Liver (tissue), 9 donors: ENCODE measurements around the gene ZNF438. TPM values are rescaled to one million over a fixed set of nuclear protein-coding genes. Genes with fewer than 3 reads are reported as not detected.

Experiments
- DNase-seq: peaks from one replicate; pipeline ENCODE4 v3.0.0-alpha.2; 2017; ENCODE audit warnings: low spot score
- H3K27ac ChIP-seq, 2 donors: one replicate each; pipeline ENCODE4 v1.7.0; 2013; ENCODE audit warnings: inconsistent platforms in 2 of 2, low read length in 2 of 2, control low read depth in 1 of 2, low read depth in 1 of 2, mild to moderate bottlenecking in 1 of 2
- H3K27me3 ChIP-seq, 4 donors: one replicate each; pipeline versions ENCODE4 v1.6.1 to v1.7.0; 2013; ENCODE audit warnings: low read length in 3 of 4, inconsistent platforms in 1 of 4, mild to moderate bottlenecking in 1 of 4, moderate library complexity in 1 of 4; ENCODE audit not compliant: control insufficient read depth in 4 of 4, insufficient read depth in 4 of 4
- H3K36me3 ChIP-seq, 4 donors: one replicate each; pipeline versions ENCODE4 v1.6.1 to v1.7.0; 2013; ENCODE audit warnings: low read length in 3 of 4, mild to moderate bottlenecking in 3 of 4, low read depth in 1 of 4, moderate library complexity in 1 of 4; ENCODE audit not compliant: control insufficient read depth in 4 of 4, insufficient read depth in 3 of 4
- H3K4me1 ChIP-seq, 4 donors: one replicate each; pipeline versions ENCODE4 v1.6.1 to v1.7.0; 2013; ENCODE audit warnings: low read length in 3 of 4, mild to moderate bottlenecking in 3 of 4, moderate library complexity in 1 of 4; ENCODE audit not compliant: control insufficient read depth in 4 of 4, insufficient read depth in 4 of 4
- H3K4me3 ChIP-seq, 3 donors: one replicate each; pipeline versions ENCODE4 v1.6.1 to v1.7.0; 2013; ENCODE audit warnings: low read length in 3 of 3, control low read depth in 1 of 3, low read depth in 1 of 3, mild to moderate bottlenecking in 1 of 3
- H3K9ac ChIP-seq, 2 donors: one replicate each; pipeline ENCODE4 v1.7.0; 2013; ENCODE audit warnings: low read length in 2 of 2, mild to moderate bottlenecking in 2 of 2, moderate library complexity in 2 of 2, control low read depth in 1 of 2, low read depth in 1 of 2
- H3K9me3 ChIP-seq, 4 donors: one replicate each; pipeline versions ENCODE4 v1.6.1 to v1.7.0; 2013; ENCODE audit warnings: low read length in 3 of 4; ENCODE audit not compliant: control insufficient read depth in 4 of 4
- ATF3 ChIP-seq: IDR thresholded peaks from 2 replicates; pipeline ENCODE4 v1.6.1; 2016; ENCODE audit warnings: antibody characterized with exemption
- FOXA2 ChIP-seq: IDR thresholded peaks from 2 replicates; pipeline ENCODE4 v1.6.1; 2016; ENCODE audit warnings: antibody characterized with exemption
- GABPA ChIP-seq, 2 donors: IDR thresholded peaks in 1 of 2; conservative IDR thresholded peaks in 1 of 2; 2 replicates each; pipeline ENCODE4 v1.6.1; 2016; ENCODE audit warnings: antibody characterized with exemption in 2 of 2, mild to moderate bottlenecking in 1 of 2, moderate library complexity in 1 of 2
- HNF4A ChIP-seq, 2 donors: conservative IDR thresholded peaks; 2 replicates each; pipeline ENCODE4 v1.6.1; 2016; ENCODE audit warnings: antibody characterized with exemption in 2 of 2, mild to moderate bottlenecking in 2 of 2
- HNF4G ChIP-seq: IDR thresholded peaks from 2 replicates; pipeline ENCODE4 v1.6.1; 2016; ENCODE audit warnings: antibody characterized with exemption
- NR2F2 ChIP-seq: IDR thresholded peaks from 2 replicates; pipeline ENCODE4 v1.6.1; 2016; ENCODE audit warnings: antibody characterized with exemption
- REST ChIP-seq: IDR thresholded peaks from 2 replicates; pipeline ENCODE4 v1.6.1; 2016; ENCODE audit warnings: antibody characterized with exemption, mild to moderate bottlenecking
- RXRA ChIP-seq, 2 donors: IDR thresholded peaks; 2 replicates each; pipeline ENCODE4 v1.6.1; 2017 to 2018; ENCODE audit warnings: antibody characterized with exemption in 2 of 2, mild to moderate bottlenecking in 1 of 2
- YY1 ChIP-seq: IDR thresholded peaks from 2 replicates; pipeline ENCODE4 v1.6.1; 2016; ENCODE audit warnings: antibody characterized with exemption, mild to moderate bottlenecking
- WGBS: extraction: QIAGEN DNeasy Blood & Tissue Kit; methylation state at CpG from one replicate; pipeline ENCODE4 v1.1.7; 2013; 5-methylcytosine and 5-hydroxymethylcytosine counted together
- polyA plus RNA-seq, 2 donors: library from polyadenylated mRNA; stranded (reverse) in 1 of 2; unstranded in 1 of 2; fragments of 200-250 nt in 1 of 2; fragments of >200 nt in 1 of 2; fragmentation: Nextera tagmentation in 1 of 2; extraction: Ambion mirVana in 1 of 2; gene quantifications; one replicate each; pipeline versions ENCODE4 v1.2.1 to v1.2.3, GENCODE V29; 2013 to 2015
- total RNA-seq, 2 donors: library from RNA; depleted of rRNA; stranded (reverse); fragments of >200 nt; gene quantifications; one replicate each; pipeline ENCODE4 v1.2.3, GENCODE V29; 2014
- TF ChIP-seq, protein P1 (sequence below): fragments of 150-350 bp; IDR thresholded peaks from 2 replicates; pipeline ENCODE4 v1.5.1; 2017; ENCODE audit warnings: improper control_type of control experiment, low read depth, low read length; ENCODE audit not compliant: missing input control
- donor health status: healthy.
- donor health status: healthy.
- donor health status: healthy.
- donor health status: healthy.
- donor health status: healthy.

ZNF438 gene
- total and polyA plus RNA-seq, 4 donors: 1.9 to 2.9 (median 2.2) TPM

DNA sequence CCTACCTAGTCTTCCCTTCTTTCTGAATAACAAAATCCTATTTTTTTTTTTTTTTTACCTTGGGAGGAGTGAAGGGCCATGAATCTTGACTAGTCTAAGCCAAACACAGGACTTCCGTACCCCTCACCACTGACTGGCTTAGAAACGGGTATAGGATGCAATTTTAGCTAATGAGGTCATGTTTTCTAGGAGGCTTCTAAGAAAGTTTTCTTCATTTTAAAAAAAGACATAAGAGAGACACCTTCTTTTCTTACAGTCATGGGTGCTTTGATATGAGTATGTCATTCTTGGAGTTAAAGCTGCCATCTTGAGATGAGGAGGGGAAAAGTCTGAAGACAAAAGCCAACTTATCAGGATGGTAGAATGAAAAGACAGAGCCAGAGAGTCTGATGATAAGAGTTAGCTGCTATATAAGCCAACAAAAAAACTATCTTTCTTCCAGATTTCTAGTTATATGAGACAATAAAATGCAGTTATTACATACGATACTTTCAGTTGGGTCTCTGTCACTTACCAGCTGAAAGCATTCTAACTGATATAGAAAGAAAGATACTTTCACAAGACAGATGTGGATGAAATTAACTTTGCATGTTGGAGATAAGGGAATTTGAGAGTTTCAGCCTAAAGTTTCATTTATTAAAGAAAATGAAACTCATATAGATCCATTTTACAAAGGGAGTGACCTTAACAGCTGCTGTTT lies 34.0 kb downstream of the ZNF438 start:
- no peak for DNase-seq
- H3K36me3 ChIP-seq: peaks cover 0 to 2% (median 0%) of the 10 kb centered on the region in 4 donors
- H3K4me3 ChIP-seq: no peak overlapping the region
- no peaks in the 10 kb centered on the region for H3K9me3 ChIP-seq
- no peak overlapping the region for H3K27ac ChIP-seq
- no peak overlapping the region for H3K9ac ChIP-seq
- no peaks in the 10 kb centered on the region for H3K27me3 ChIP-seq
- no peak for TF ChIP-seq REST
- TF ChIP-seq RXRA (IDR thresholded peaks at IDR 0.05): no peak
- no peak for TF ChIP-seq FOXA2
- no peak for TF ChIP-seq HNF4A (conservative IDR thresholded peaks at IDR 0.05)
- TF ChIP-seq ATF3: no peak
- no peak for TF ChIP-seq YY1
- TF ChIP-seq GABPA (IDR thresholded peaks at IDR 0.05 in 1 of 2, conservative IDR thresholded peaks at IDR 0.05 in 1 of 2): no peak
- no peak for TF ChIP-seq NR2F2
- H3K4me1 ChIP-seq: no peaks in the 10 kb centered on the region
- WGBS: 92% methylated on average over 3 of the region's 3 CpGs

DNA sequence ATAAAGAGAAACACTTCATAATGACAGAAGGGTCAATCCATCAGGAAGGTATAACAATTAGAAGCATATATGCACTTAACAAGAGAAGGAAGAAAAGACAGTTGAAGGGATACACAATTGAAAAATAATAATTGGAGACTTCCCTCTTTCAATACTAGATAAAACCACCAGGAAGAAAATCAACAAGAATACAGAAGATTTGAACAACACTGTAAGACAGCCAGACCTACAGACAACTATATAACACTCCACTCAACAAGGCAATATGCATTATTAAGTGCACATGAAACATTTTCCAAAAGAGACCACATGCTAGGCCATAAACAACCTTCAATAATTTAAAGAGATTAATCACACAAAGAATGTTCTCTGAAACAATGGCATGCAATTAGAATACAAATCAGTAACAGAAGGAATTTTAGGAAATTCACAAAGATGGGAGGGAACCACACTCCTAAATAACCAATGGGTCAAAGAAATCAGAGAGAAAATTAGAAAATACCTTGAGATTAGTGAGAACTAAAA lies 35.1 kb downstream of the ZNF438 start:
- no peak for DNase-seq

More for the DNA sequence above, 35.1 kb downstream of the ZNF438 start:
- peaks cover 0 to 4% (median 2%) of the 10 kb centered on the region in 4 donors for H3K4me1 ChIP-seq
- no peaks in the 10 kb centered on the region for H3K27me3 ChIP-seq
- H3K36me3 ChIP-seq: peaks cover 0 to 2% (median 0%) of the 10 kb centered on the region in 4 donors
- no peak overlapping the region for H3K27ac ChIP-seq
- TF ChIP-seq HNF4G (no peak), HNF4A (conservative IDR thresholded peaks at IDR 0.05) (no peak), NR2F2 (no peak)
- TF ChIP-seq, protein P1, sequence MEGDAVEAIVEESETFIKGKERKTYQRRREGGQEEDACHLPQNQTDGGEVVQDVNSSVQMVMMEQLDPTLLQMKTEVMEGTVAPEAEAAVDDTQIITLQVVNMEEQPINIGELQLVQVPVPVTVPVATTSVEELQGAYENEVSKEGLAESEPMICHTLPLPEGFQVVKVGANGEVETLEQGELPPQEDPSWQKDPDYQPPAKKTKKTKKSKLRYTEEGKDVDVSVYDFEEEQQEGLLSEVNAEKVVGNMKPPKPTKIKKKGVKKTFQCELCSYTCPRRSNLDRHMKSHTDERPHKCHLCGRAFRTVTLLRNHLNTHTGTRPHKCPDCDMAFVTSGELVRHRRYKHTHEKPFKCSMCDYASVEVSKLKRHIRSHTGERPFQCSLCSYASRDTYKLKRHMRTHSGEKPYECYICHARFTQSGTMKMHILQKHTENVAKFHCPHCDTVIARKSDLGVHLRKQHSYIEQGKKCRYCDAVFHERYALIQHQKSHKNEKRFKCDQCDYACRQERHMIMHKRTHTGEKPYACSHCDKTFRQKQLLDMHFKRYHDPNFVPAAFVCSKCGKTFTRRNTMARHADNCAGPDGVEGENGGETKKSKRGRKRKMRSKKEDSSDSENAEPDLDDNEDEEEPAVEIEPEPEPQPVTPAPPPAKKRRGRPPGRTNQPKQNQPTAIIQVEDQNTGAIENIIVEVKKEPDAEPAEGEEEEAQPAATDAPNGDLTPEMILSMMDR: no peak
- no peak overlapping the region for H3K4me3 ChIP-seq
- H3K9ac ChIP-seq: no peak overlapping the region
- H3K9me3 ChIP-seq: no peaks in the 10 kb centered on the region
